ENCODE data around the gene CHST12. TPM values are rescaled to one million over a fixed set of nuclear protein-coding genes. Genes with fewer than 3 reads are reported as not detected.

The CHST12 gene
- total and polyA plus RNA-seq, 10 of the 15 experiments (the other 5 are each of a cell fraction or from before 2014, with no cell fraction given), result 0.05 to 14.2 (median 3.3) TPM

GRCh38 chr7:2465928-2466327 is 62.5 kb downstream of the CHST12 start:
- DNase-seq (ENCODE audit: low read depth, low spot score) (no peak), FAIRE-seq (no peak), ATAC-seq (no peak)
- BruUV-seq (replicated peaks), result no TSS peak
- ChIA-PET RAD21 (ENCODE audit: unreplicated experiment) (no interaction called here), POLR2A (no interaction called here), SMC1A (ENCODE audit: uncharacterized antibody, unreplicated experiment) (no interaction called here), CTCF (interaction anchor here (0.8 to 6.7 kb wide), 2 partner anchors 15 to 69 kb away, joined by 3 to 114 read pairs; no protein-coding TSS in a partner anchor)
- H2AFZ ChIP-seq (ENCODE audit: control insufficient read depth, low read depth, low read length), result no peak overlapping the region
- H3K4me2 ChIP-seq (ENCODE audit: control insufficient read depth, insufficient read depth), result no peak overlapping the region
- H3K4me1 ChIP-seq (ENCODE audit: control insufficient read depth, insufficient read depth, low read length), result no peaks in the 10 kb centered on the region
- intact Hi-C loops (cut with micrococcal nuclease; ENCODE audit: unreplicated experiment), result loop anchor here (5.0 kb wide), 1 partner anchor 101 kb away; no protein-coding TSS in a partner anchor
- 66% methylated on average over 12 of the region's 12 CpGs for WGBS (ENCODE audit: insufficient coverage, insufficient replicate concordance, low lambda C conversion rate, missing lambda C conversion rate)
- no peaks in the 10 kb centered on the region for H4K20me1 ChIP-seq (ENCODE audit: control insufficient read depth, insufficient read depth)
- H3K36me3 ChIP-seq (ENCODE audit: control insufficient read depth in 2 of 2, insufficient read depth in 2 of 2, low read length in 1 of 2), result no peaks in the 10 kb centered on the region
- H3K9me3 ChIP-seq (replicated peaks; ENCODE audit: control insufficient read depth, insufficient read depth, low read length), result no peaks in the 10 kb centered on the region; the same call in 2 of the 3 replicates
- TF ChIP-seq NKRF (conservative IDR thresholded peaks at IDR 0.05), result no peak
- TF ChIP-seq CTCF (IDR thresholded peaks at IDR 0.05 in 2 of 3, conservative IDR thresholded peaks at IDR 0.05 in 1 of 3; ENCODE audit: control insufficient read depth in 2 of 3, extremely low read depth in 1 of 3, insufficient read depth in 1 of 3, low read depth in 3 of 3, low read length in 3 of 3), result no peak
- no peak for TF ChIP-seq JUNB (IDR thresholded peaks at IDR 0.05)
- TF ChIP-seq IRF4 (IDR thresholded peaks at IDR 0.05; ENCODE audit: low read depth, low read length), result no peak
- TF ChIP-seq ZZZ3 (IDR thresholded peaks at IDR 0.05; ENCODE audit: control insufficient read depth, insufficient read length, low read depth), result no peak
- no peak for TF ChIP-seq HDAC2 (IDR thresholded peaks at IDR 0.05)
- TF ChIP-seq POU2F2 (IDR thresholded peaks at IDR 0.05; ENCODE audit: borderline replicate concordance, low read depth, low read length), result no peak
- TF ChIP-seq ZNF384 (IDR thresholded peaks at IDR 0.05; ENCODE audit: borderline replicate concordance, low read depth, low read length), result no peak
- no peak for TF ChIP-seq NBN (IDR thresholded peaks at IDR 0.05)
- TF ChIP-seq WRNIP1 (IDR thresholded peaks at IDR 0.05; ENCODE audit: borderline replicate concordance, low read depth, low read length), result no peak
- no peak for TF ChIP-seq BACH1 (IDR thresholded peaks at IDR 0.05; ENCODE audit: borderline replicate concordance)
- TF ChIP-seq NR2C1 (IDR thresholded peaks at IDR 0.05), result no peak
- no peak for TF ChIP-seq MYB (IDR thresholded peaks at IDR 0.05; ENCODE audit: borderline replicate concordance, low read depth, low read length)
- in situ Hi-C loops (cut with MboI), result no loop called here
- no peak overlapping the region for H3K9ac ChIP-seq (ENCODE audit: control insufficient read depth, insufficient read depth, low read length)
- H3K79me2 ChIP-seq (ENCODE audit: control insufficient read depth, insufficient read depth, low read length), result no peaks in the 10 kb centered on the region
- H3K4me3 ChIP-seq, result no peak overlapping the region
- H3K27me3 ChIP-seq (replicated peaks in 1 of 2; ENCODE audit: control insufficient read depth in 2 of 2, insufficient read depth in 2 of 2, low read length in 1 of 2), result no peaks in the 10 kb centered on the region
- H3K27ac ChIP-seq (ENCODE audit: control insufficient read depth, insufficient read depth), result no peak overlapping the region

Data from GM12878 (cell line).